K562 (cell line): ENCODE measurements around the gene CHAT. TPM values are rescaled to one million over a fixed set of nuclear protein-coding genes. Genes with fewer than 3 reads are reported as not detected.

Experiments used
- ATAC-seq: fragments of 200-7000 bp; cut with Tn5 transposase; 3 replicates; pipeline ENCODE4 v1.9.1; 2020; ENCODE audit warnings: moderate library complexity
- BruUV-seq: library from RNA; stranded (reverse); fragments of 400-500 nt; replicated peaks from 2 replicates; lab custom pipeline; 2021; lab: Mats Ljungman, UMichigan
- CTCF ChIA-PET: fragments of 300-600 bp; formaldehyde crosslinking; extraction: SDS; loops from one replicate; lab custom pipeline; 2021; ENCODE audit warnings: low intra/inter-chr PET ratio; lab: Yijun Ruan, JAX
- POLR2A ChIA-PET: fragments of 300-600, 350-650 bp; sonication (Branson Sonifier 250); formaldehyde crosslinking; extraction: SDS; loops from one replicate; lab custom pipeline; 2021; ENCODE audit warnings: antibody characterized with exemption, inconsistent platforms; lab: Yijun Ruan, JAX
- DNase-seq, 4 experiments: peaks; one replicate each; pipeline versions ENCODE4 v3.0.0 to v3.0.0-alpha.2; 2011 to 2018; ENCODE audit warnings: low spot score in 3 of 4, mixed read lengths in 3 of 4; ENCODE audit errors: extremely low read depth in 1 of 4
- FAIRE-seq: peaks from 2 replicates; lab custom pipeline; 2011; peaks lifted over from hg19 to GRCh38; lab: Jason Lieb, UNC
- H2AFZ ChIP-seq: 2 replicates; pipeline ENCODE4 v1.6.0; 2011; ENCODE audit warnings: low read depth, low read length, control low read depth, inconsistent platforms
- H3K27ac ChIP-seq: fragments of 200-600 bp; 3 replicates; pipeline ENCODE4 v1.8.0; 2011; ENCODE audit warnings: low read depth, mild to moderate bottlenecking, control low read depth, inconsistent platforms, low read length, moderate library complexity, mixed read lengths; ENCODE audit errors: extremely low read depth
- H3K27me3 ChIP-seq, 2 experiments: fragments of 300-600 bp in 1 of 2; 2 replicates in 1 of 2; 3 replicates in 1 of 2; pipeline versions ENCODE4 v1.6.0 to v1.8.0; 2011; ENCODE audit warnings: inconsistent platforms in 2 of 2, low read length in 2 of 2, mild to moderate bottlenecking in 1 of 2, mixed read lengths in 1 of 2, moderate library complexity in 1 of 2; ENCODE audit not compliant: control insufficient read depth in 2 of 2, insufficient read depth in 2 of 2
- H3K36me3 ChIP-seq: fragments of 300-600 bp; 3 replicates; pipeline ENCODE4 v1.8.0; 2011; ENCODE audit warnings: mild to moderate bottlenecking, low read length, inconsistent platforms; ENCODE audit not compliant: control insufficient read depth, insufficient read depth
- H3K4me1 ChIP-seq, 2 experiments: fragments of 200-600 bp in 1 of 2; replicated peaks in 1 of 2; 2 replicates in 1 of 2; 3 replicates in 1 of 2; pipeline versions ENCODE4 v1.5.1 to v1.8.0; 2011; ENCODE audit warnings: inconsistent platforms in 2 of 2, low read length in 2 of 2, mild to moderate bottlenecking in 1 of 2, mixed read lengths in 1 of 2, moderate library complexity in 1 of 2; ENCODE audit not compliant: control insufficient read depth in 2 of 2, insufficient read depth in 2 of 2
- H3K4me2 ChIP-seq: 2 replicates; pipeline ENCODE4 v1.6.1; 2011; ENCODE audit warnings: low read length, control low read depth, inconsistent platforms, mixed read lengths; ENCODE audit not compliant: insufficient read depth
- H3K4me3 ChIP-seq: fragments of 200-600 bp; sonication (generic), shearing (Covaris generic); 2 replicates; pipeline ENCODE4 v1.5.1; 2016; ENCODE audit warnings: control low read depth, inconsistent platforms
- H3K79me2 ChIP-seq: fragments of 200-600 bp; 3 replicates; pipeline ENCODE4 v1.8.0; 2011; ENCODE audit warnings: low read length, inconsistent platforms; ENCODE audit not compliant: control insufficient read depth, insufficient read depth
- H3K9ac ChIP-seq, 2 experiments: 2 replicates each; pipeline versions ENCODE4 v1.6.0 to v1.6.1; 2011; ENCODE audit warnings: low read depth in 2 of 2, low read length in 2 of 2, control low read depth in 1 of 2, inconsistent platforms in 1 of 2, mild to moderate bottlenecking in 1 of 2, mixed read lengths in 1 of 2; ENCODE audit not compliant: insufficient read depth in 1 of 2
- H3K9me1 ChIP-seq: one replicate; pipeline ENCODE4 v1.6.0; 2011; ENCODE audit warnings: inconsistent platforms, mild to moderate bottlenecking, low read length, moderate library complexity; ENCODE audit not compliant: control insufficient read depth, insufficient read depth
- H3K9me3 ChIP-seq: replicated peaks from 2 replicates; pipeline ENCODE4 v1.5.1; 2011; ENCODE audit warnings: low read depth, low read length, inconsistent platforms; ENCODE audit not compliant: control insufficient read depth, insufficient read depth
- H4K20me1 ChIP-seq: replicated peaks from 2 replicates; pipeline ENCODE4 v1.6.1; 2011; ENCODE audit warnings: low read length, inconsistent platforms, mixed read lengths; ENCODE audit not compliant: control insufficient read depth, insufficient read depth
- ARHGAP35 ChIP-seq: fragments of 450-650 bp; IDR thresholded peaks from 2 replicates; pipeline ENCODE4 v1.6.1; 2018; ENCODE audit not compliant: partially characterized antibody
- COPS2 ChIP-seq: fragments of 450-650 bp; conservative IDR thresholded peaks from 2 replicates; pipeline ENCODE4 v1.6.1; 2016; ENCODE audit warnings: mild to moderate bottlenecking, moderate library complexity
- CXXC5 ChIP-seq: fragments of 250-450 bp; sonication (Bioruptor Pico); IDR thresholded peaks from 2 replicates; pipeline ENCODE4 v1.8.0; 2022; ENCODE audit warnings: inconsistent platforms, mild to moderate bottlenecking, moderate library complexity
- DACH1 ChIP-seq: fragments of 450-650 bp; IDR thresholded peaks from 2 replicates; pipeline ENCODE4 v1.6.1; 2018; ENCODE audit not compliant: partially characterized antibody
- DNMT1 ChIP-seq: fragments of 450-650 bp; IDR thresholded peaks from 2 replicates; pipeline ENCODE4 v1.6.1; 2016; ENCODE audit warnings: antibody characterized with exemption, mild to moderate bottlenecking
- FOS ChIP-seq: IDR thresholded peaks from 3 replicates; pipeline ENCODE4 v1.6.1; 2011; ENCODE audit not compliant: insufficient read length; ENCODE audit errors: extremely low read depth
- FOSL1 ChIP-seq: fragments of 200-800 bp; sonication (Bioruptor generic); conservative IDR thresholded peaks from 2 replicates; pipeline ENCODE4 v1.6.1; 2016; ENCODE audit warnings: missing genetic modification characterization, missing compliant biosample characterization
- KLF1 ChIP-seq: fragments of 450-650 bp; IDR thresholded peaks from 2 replicates; pipeline ENCODE4 v1.6.1; 2016; ENCODE audit warnings: missing genetic modification characterization, missing compliant biosample characterization
- LARP7 ChIP-seq: fragments of 450-650 bp; IDR thresholded peaks from 2 replicates; pipeline ENCODE4 v1.6.1; 2016
- POLR2H ChIP-seq: IDR thresholded peaks from 2 replicates; pipeline ENCODE4 v1.6.1; 2016; ENCODE audit warnings: missing genetic modification characterization, low read depth, mild to moderate bottlenecking, control low read depth, missing compliant biosample characterization, moderate library complexity
- RBM14 ChIP-seq: fragments of 200-400 bp; formaldehyde crosslinking; IDR thresholded peaks from 2 replicates; pipeline ENCODE4 v1.6.1; 2018; ENCODE audit warnings: low read depth, mild to moderate bottlenecking, low read length, moderate library complexity, borderline replicate concordance; ENCODE audit not compliant: insufficient read depth
- RNF2 ChIP-seq: sonication (generic); IDR thresholded peaks from 2 replicates; pipeline ENCODE4 v1.6.1; 2016
- SAFB ChIP-seq: fragments of 200-400 bp; formaldehyde crosslinking; IDR thresholded peaks from 2 replicates; pipeline ENCODE4 v1.6.1; 2017; ENCODE audit warnings: low read depth, low read length, borderline replicate concordance
- SMARCA4 ChIP-seq: fragments of 450-650 bp; IDR thresholded peaks from 2 replicates; pipeline ENCODE4 v1.6.1; 2016
- SMARCE1 ChIP-seq: fragments of 450-650 bp; IDR thresholded peaks from 2 replicates; pipeline ENCODE4 v1.7.1; 2016; ENCODE audit warnings: mild to moderate bottlenecking
- YBX1 ChIP-seq: fragments of 450-650 bp; IDR thresholded peaks from 2 replicates; pipeline ENCODE4 v1.7.1; 2016; ENCODE audit warnings: mild to moderate bottlenecking
- WGBS: fragments of 100-300 bp; shearing (Covaris generic); methylation state at CpG from one replicate; pipeline ENCODE4 v1.1.6; 2016; ENCODE audit warnings: low coverage, mixed read lengths; ENCODE audit not compliant: insufficient coverage; ENCODE audit errors: missing lambda C conversion rate; 5-methylcytosine and 5-hydroxymethylcytosine counted together
- in situ Hi-C: fragments of 300-500 bp; cut with MboI; formaldehyde crosslinking; loops from 4 replicates; pipeline ENCODE4 v1.15.0; 2018; ENCODE audit warnings: inconsistent platforms, mixed read lengths
- intact Hi-C: fragments of 100-400 bp; cut with micrococcal nuclease; formaldehyde crosslinking; loops from 2 replicates; pipeline ENCODE4 v1.14.2; 2022
- polyA plus RNA-seq, 8 experiments: library from polyadenylated mRNA; depleted of rRNA in 4 of 8; stranded (reverse) in 5 of 8; unstranded in 3 of 8; fragments of >200 nt; fragmentation: Nextera tagmentation in 2 of 8; fragmentation: Illumina TruSeq in 1 of 8; extraction: Ambion mirVana in 2 of 8; extraction: Trizol in 1 of 8; gene quantifications; 2 replicates each; pipeline versions ENCODE4 v1.2.1 to v1.2.3, GENCODE V29; 2011 to 2014; ENCODE audit warnings: inconsistent platforms in 1 of 8, missing spikeins in 1 of 8
- total RNA-seq, 7 experiments: library from RNA; depleted of rRNA in 6 of 7; stranded (reverse); fragments of >200 nt in 6 of 7; fragmentation: Illumina TruSeq in 2 of 7; extraction: Trizol in 2 of 7; gene quantifications; 2 replicates each; pipeline versions ENCODE4 v1.2.1 to v1.2.3, GENCODE V29; 2011 to 2021; ENCODE audit warnings: low replicate concordance in 1 of 7
- TF ChIP-seq, protein P1 (sequence below): IDR thresholded peaks from 2 replicates; pipeline ENCODE4 v1.6.1; 2016; ENCODE audit warnings: missing genetic modification characterization, missing compliant biosample characterization
- TF ChIP-seq, protein P2 (sequence below): fragments of 450-650 bp; IDR thresholded peaks from 2 replicates; pipeline ENCODE4 v1.7.1; 2018; ENCODE audit warnings: mild to moderate bottlenecking, low read depth; ENCODE audit not compliant: partially characterized antibody
- TF ChIP-seq, protein P3 (sequence below), 2 experiments: fragments of 450-650 bp in 1 of 2; sonication (generic) in 1 of 2; formaldehyde crosslinking in 1 of 2; IDR thresholded peaks in 1 of 2; conservative IDR thresholded peaks in 1 of 2; 2 replicates each; pipeline versions ENCODE4 v1.6.1 to v1.8.1; 2016 to 2023; ENCODE audit warnings: mild to moderate bottlenecking in 2 of 2, moderate library complexity in 2 of 2, inconsistent platforms in 1 of 2, missing genetic modification reagents in 1 of 2

CHAT gene
- total and polyA plus RNA-seq, 9 of the 15 experiments (the other 6 are each of a cell fraction or from before 2014, with no cell fraction given), result not detected

DNA sequence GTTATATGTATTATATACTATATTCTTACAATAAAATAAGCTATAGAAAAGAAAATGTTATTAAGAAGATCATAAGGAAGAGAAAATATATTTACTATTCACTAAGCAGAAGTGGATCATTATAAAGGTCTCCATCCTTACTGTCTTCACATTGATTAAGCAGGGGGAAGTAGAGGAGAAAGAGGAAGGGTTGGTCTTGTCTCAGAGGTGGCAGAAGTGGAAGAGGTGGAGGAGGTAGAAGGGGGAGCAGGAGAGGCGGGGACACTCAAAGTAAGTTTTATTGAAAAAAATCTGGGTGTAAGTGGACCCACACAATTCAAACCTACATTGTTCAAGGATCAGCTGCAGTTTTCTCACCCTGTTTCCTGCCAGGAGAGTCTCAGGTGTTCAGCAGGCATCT, 46.0 kb upstream of the CHAT start (continued):
- TF ChIP-seq, protein P1, sequence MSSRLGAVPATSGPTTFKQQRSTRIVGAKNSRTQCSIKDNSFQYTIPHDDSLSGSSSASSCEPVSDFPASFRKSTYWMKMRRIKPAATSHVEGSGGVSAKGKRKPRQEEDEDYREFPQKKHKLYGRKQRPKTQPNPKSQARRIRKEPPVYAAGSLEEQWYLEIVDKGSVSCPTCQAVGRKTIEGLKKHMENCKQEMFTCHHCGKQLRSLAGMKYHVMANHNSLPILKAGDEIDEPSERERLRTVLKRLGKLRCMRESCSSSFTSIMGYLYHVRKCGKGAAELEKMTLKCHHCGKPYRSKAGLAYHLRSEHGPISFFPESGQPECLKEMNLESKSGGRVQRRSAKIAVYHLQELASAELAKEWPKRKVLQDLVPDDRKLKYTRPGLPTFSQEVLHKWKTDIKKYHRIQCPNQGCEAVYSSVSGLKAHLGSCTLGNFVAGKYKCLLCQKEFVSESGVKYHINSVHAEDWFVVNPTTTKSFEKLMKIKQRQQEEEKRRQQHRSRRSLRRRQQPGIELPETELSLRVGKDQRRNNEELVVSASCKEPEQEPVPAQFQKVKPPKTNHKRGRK (tag), result no peak
- no peak for TF ChIP-seq DNMT1
- TF ChIP-seq DACH1, result no peak
- no peak for TF ChIP-seq CXXC5 (CRISPR knock-in tag)

DNA sequence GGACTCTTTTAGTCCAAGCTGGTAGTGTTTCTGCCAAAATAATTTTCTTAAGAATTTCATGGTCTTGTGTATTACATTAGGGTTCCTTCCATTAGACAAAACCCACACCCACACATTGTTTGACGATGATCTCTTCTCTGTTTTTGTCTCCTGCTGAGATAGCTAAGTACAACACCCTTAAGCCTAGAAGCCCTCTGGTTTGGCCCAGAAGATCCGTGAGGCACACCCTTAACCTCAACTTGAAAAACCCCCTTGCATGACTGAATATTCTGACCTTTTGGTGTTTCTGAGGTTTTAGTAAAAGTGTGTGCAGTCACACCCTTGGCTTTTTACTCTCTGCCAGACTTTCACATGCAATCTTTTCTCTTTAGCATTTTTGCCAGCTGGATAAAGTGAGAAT, 45.6 kb upstream of the CHAT start:
- no peak overlapping the region for H3K9ac ChIP-seq
- H3K4me3 ChIP-seq, result no peak overlapping the region
- ChIA-PET POLR2A (no interaction called here), CTCF (no interaction called here)
- DNase-seq (no peak), FAIRE-seq (no peak), ATAC-seq (no peak)
- H3K79me2 ChIP-seq, result no peaks in the 10 kb centered on the region
- no peak overlapping the region for H2AFZ ChIP-seq
- no peaks in the 10 kb centered on the region for H3K36me3 ChIP-seq
- no peaks in the 10 kb centered on the region for H3K9me1 ChIP-seq
- H4K20me1 ChIP-seq, result no peaks in the 10 kb centered on the region
- H3K27me3 ChIP-seq, result peaks cover 9 to 16% of the 10 kb centered on the region in 2 experiments; a peak in 3 of 5 replicates
- intact Hi-C loops (no loop called here), in situ Hi-C loops (no loop called here)
- BruUV-seq, result no TSS peak
- H3K27ac ChIP-seq, result no peak overlapping the region
- H3K4me1 ChIP-seq, result peaks cover 0 to 4% of the 10 kb centered on the region in 2 experiments; a peak in 2 of 5 replicates
- WGBS, result 0% methylated on average over 2 of the region's 2 CpGs
- H3K4me2 ChIP-seq, result no peak overlapping the region
- H3K9me3 ChIP-seq, result no peaks in the 10 kb centered on the region
- TF ChIP-seq SMARCE1 (no peak), COPS2 (no peak), KLF1 (tag) (no peak), FOS (no peak), POLR2H (tag) (no peak), ARHGAP35 (no peak), SAFB (no peak), SMARCA4 (no peak), FOSL1 (tag) (no peak), LARP7 (no peak), RNF2 (no peak), RBM14 (no peak), YBX1 (no peak)
- TF ChIP-seq, protein P2, sequence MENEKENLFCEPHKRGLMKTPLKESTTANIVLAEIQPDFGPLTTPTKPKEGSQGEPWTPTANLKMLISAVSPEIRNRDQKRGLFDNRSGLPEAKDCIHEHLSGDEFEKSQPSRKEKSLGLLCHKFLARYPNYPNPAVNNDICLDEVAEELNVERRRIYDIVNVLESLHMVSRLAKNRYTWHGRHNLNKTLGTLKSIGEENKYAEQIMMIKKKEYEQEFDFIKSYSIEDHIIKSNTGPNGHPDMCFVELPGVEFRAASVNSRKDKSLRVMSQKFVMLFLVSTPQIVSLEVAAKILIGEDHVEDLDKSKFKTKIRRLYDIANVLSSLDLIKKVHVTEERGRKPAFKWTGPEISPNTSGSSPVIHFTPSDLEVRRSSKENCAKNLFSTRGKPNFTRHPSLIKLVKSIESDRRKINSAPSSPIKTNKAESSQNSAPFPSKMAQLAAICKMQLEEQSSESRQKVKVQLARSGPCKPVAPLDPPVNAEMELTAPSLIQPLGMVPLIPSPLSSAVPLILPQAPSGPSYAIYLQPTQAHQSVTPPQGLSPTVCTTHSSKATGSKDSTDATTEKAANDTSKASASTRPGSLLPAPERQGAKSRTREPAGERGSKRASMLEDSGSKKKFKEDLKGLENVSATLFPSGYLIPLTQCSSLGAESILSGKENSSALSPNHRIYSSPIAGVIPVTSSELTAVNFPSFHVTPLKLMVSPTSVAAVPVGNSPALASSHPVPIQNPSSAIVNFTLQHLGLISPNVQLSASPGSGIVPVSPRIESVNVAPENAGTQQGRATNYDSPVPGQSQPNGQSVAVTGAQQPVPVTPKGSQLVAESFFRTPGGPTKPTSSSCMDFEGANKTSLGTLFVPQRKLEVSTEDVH, result no peak
- TF ChIP-seq, protein P3, sequence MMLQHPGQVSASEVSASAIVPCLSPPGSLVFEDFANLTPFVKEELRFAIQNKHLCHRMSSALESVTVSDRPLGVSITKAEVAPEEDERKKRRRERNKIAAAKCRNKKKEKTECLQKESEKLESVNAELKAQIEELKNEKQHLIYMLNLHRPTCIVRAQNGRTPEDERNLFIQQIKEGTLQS (IDR thresholded peaks at IDR 0.05), result no peak
- TF ChIP-seq, protein P3 (CRISPR knock-in tag; conservative IDR thresholded peaks at IDR 0.05), result no peak
